ENCODE results near the gene COL18A1. TPM values are rescaled to one million over a fixed set of nuclear protein-coding genes. Genes with fewer than 3 reads are reported as not detected.

Gene COL18A1
- total and polyA plus RNA-seq, 2 of the 8 experiments (the other 6 are each of a cell fraction or from before 2014, with no cell fraction given) = 145 to 201 TPM

DNA sequence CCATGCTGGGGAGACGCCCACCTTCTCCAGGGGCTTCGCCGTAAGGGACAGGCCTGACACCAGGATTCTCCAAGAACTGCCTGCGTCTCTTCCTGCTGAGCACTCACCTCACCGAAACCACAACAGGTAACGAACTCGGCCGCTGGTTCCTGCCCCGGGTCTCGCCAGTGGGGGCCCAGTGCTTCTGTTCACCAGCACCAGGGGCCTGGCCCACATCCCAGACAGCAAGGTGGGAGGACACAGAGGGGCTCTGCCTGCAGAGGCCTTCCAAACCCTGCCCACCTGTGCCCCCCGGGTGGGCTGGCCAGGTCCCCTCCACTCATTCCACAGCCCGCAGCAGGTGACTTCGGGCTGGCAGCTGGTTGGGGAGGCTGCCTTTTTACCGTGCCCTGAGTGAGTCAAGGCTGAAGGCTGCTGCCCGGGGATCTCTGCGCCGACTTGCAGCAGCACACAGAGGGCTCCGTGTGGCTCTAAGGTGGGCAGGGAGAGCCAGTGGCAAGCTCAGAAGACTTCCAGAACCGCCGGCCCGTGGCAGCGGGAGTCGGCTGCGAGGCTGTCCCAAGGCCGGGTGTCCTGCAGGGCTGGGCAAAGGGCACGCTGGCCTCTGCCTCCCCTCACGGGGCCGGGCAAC, 14.7 kb upstream of the COL18A1 start:
- DNase-seq (ENCODE audit: low read depth in 1 of 2, low spot score in 2 of 2) = no peak
- no peak overlapping the region for H2BK12ac ChIP-seq (ENCODE audit: low read depth, low read length)
- TF ChIP-seq CBX8 (IDR thresholded peaks at IDR 0.05; ENCODE audit: borderline replicate concordance, low read depth, low read length) (no peak), ASH2L (IDR thresholded peaks at IDR 0.05; ENCODE audit: low read length) (no peak), SUZ12 (IDR thresholded peaks at IDR 0.05; ENCODE audit: low read length) (no peak), CBX5 (IDR thresholded peaks at IDR 0.05; ENCODE audit: low read depth, low read length) (no peak), YY1 (IDR thresholded peaks at IDR 0.05; ENCODE audit: low read depth, low read length) (no peak), EZH2 (IDR thresholded peaks at IDR 0.05; ENCODE audit: low read depth, low read length, severe bottlenecking) (no peak), ZNF274 (IDR thresholded peaks at IDR 0.05; ENCODE audit: borderline replicate concordance, extremely low read depth, low read length) (no peak)

More for the DNA sequence above, 14.7 kb upstream of the COL18A1 start:
- Histone ChIP-seq H3K79me1 (ENCODE audit: low read depth, low read length) (no peaks in the 10 kb centered on the region), H2BK20ac (ENCODE audit: low read length) (no peak overlapping the region), H3K9ac (replicated peaks in 1 of 4; ENCODE audit: extremely low read depth in 1 of 4, low read depth in 3 of 4, low read length in 3 of 4) (no peak overlapping the region), H3K79me2 (ENCODE audit: control insufficient read depth in 1 of 2, insufficient read depth in 2 of 2, low read length in 2 of 2) (no peaks in the 10 kb centered on the region), H3K18ac (ENCODE audit: extremely low read depth, low read length) (no peak overlapping the region; the same call in 1 of the 2 replicates), H3K14ac (ENCODE audit: insufficient read length) (no peak overlapping the region), H4K91ac (replicated peaks; ENCODE audit: insufficient read length, low read length) (peak overlapping the region; percentile 61), H3K27me3 (replicated peaks in 1 of 4; ENCODE audit: control insufficient read depth in 3 of 4, extremely low read depth in 1 of 4, insufficient read depth in 3 of 4, low read length in 3 of 4) (0 out of 7 replicates have a peak, but pooled peaks cover 0 to 2% (median 0%) of the 10 kb centered on the region in 4 experiments), H3K4me3 (ENCODE audit: extremely low read depth in 1 of 4, insufficient read depth in 2 of 4, low read depth in 3 of 4, low read length in 4 of 4) (no peak overlapping the region), H3K36me3 (ENCODE audit: control insufficient read depth in 2 of 4, insufficient read depth in 4 of 4, low read length in 3 of 4) (no peaks in the 10 kb centered on the region), H3K9me3 (ENCODE audit: insufficient read depth in 2 of 2, low read depth in 1 of 2, low read length in 1 of 2) (no peaks in the 10 kb centered on the region), H3K4me2 (ENCODE audit: insufficient read depth in 1 of 2, low read depth in 2 of 2, low read length in 2 of 2) (no peak overlapping the region), H4K5ac (ENCODE audit: insufficient read length, low read depth, low read length) (no peak overlapping the region), H4K20me1 (replicated peaks in 1 of 2; ENCODE audit: control insufficient read depth in 1 of 2, insufficient read depth in 2 of 2, low read length in 2 of 2) (no peaks in the 10 kb centered on the region), H2AFZ (ENCODE audit: low read length) (no peak overlapping the region), H2AK5ac (ENCODE audit: low read depth, low read length) (no peak overlapping the region), H2BK5ac (ENCODE audit: low read depth, low read length) (peak overlapping the region; percentile 21; the same call in 1 of the 2 replicates), H2BK15ac (ENCODE audit: low read length) (no peak overlapping the region), H3K4me1 (replicated peaks in 1 of 4; ENCODE audit: control insufficient read depth in 3 of 4, insufficient read depth in 4 of 4, low read length in 3 of 4) (no peaks in the 10 kb centered on the region; a peak in 1 of 7 replicates), H4K8ac (ENCODE audit: extremely low read depth, insufficient read depth, low read length) (peak overlapping the region; percentile 86), H2BK120ac (replicated peaks; ENCODE audit: low read depth, low read length) (no peak overlapping the region), H3K56ac (replicated peaks; ENCODE audit: insufficient read length, low read depth, low read length) (no peak overlapping the region), H3K23ac (ENCODE audit: insufficient read length) (no peak overlapping the region), H3K27ac (ENCODE audit: low read depth, low read length) (no peak overlapping the region), H3K4ac (replicated peaks; ENCODE audit: insufficient read length, low read depth, low read length) (no peak overlapping the region), H3K23me2 (ENCODE audit: low read depth, low read length) (no peaks in the 10 kb centered on the region)
- no peak for FAIRE-seq
- ChIA-PET POLR2A (ENCODE audit: partially characterized antibody) (interaction anchor here (0.6 to 2.8 kb wide), 4 partner anchors 17 to 948 kb away, joined by 3 to 10 read pairs (median 4); no protein-coding TSS in a partner anchor), CTCF (ENCODE audit: partially characterized antibody) (interaction anchor here (1.1 to 2.5 kb wide), 2 partner anchors 9 to 33 kb away, joined by 3 to 9 read pairs; no protein-coding TSS in a partner anchor)
- 92% methylated on average over 24 of the region's 28 CpGs; no CpG with 5 or more reads in 1 of the 2 experiments for WGBS, 2 experiments (ENCODE audit: extremely low coverage in 1 of 2, insufficient coverage in 1 of 2, insufficient read length in 1 of 2, insufficient replicate concordance in 2 of 2, low coverage in 1 of 2, low lambda C conversion rate in 2 of 2, missing lambda C conversion rate in 1 of 2)

Measured in H1 (cell line).